ENCODE results near the gene C16orf89.
"Not testable (repeated sequence)": the region's sequence is repeated elsewhere in the genome, so short reads cannot be mapped to it uniquely, and the experiment has no call there.

Gene C16orf89

DNA sequence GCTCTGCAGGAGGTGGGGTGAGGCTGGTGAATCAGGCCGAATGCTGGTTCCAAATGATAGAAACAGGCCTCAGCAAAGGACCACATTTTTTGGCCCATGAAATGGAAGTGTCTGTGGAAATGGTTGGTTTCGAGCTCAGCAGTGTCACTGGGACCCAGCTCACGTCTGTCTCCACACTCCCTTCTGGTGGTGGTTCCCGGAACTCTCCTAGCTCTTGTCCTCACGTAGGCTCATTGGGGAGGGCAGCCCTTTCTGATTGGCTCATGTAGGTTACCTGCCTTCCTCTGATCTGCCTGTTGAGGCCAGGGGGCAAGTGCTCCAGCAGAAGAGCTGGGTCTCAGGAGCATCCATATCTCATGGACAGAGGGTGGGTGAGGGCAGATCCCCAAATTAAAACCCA, 9.9 kb upstream of the C16orf89 start:
- H3K4me3 ChIP-seq (replicated peaks; ENCODE audit: low read depth, low read length), result no peak overlapping the region
- no peak for DNase-seq (ENCODE audit: low read depth)

GRCh38 chr16:5073771-5074170, 8.0 kb upstream of the C16orf89 start:
- H3K4me3 ChIP-seq (replicated peaks; ENCODE audit: low read depth, low read length); DNase-seq (ENCODE audit: low read depth): not testable (repeated sequence)

More for the DNA sequence above, 9.9 kb upstream of the C16orf89 start:
- no peak for TF ChIP-seq CTCF (IDR thresholded peaks at IDR 0.05; ENCODE audit: low read length, missing control alignments)

DNA sequence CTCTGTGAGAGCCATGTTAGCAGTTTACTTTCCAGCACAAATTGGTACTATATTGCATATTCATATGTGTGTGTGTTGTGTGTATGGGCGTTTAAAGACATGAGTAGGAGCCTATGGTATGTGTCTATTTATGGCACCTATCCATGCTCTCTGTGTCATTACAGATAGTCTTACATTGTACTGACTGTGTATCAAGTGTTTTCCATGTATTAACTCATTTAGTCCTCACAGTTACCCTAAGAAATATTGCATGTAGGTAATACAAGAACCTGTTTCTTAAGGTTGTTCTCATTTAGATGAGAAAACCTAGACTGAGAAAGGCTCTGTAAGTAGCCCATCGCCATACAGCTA, 7.5 kb upstream of the C16orf89 start:
- DNase-seq (ENCODE audit: low read depth), result no peak
- no peak overlapping the region for H3K4me3 ChIP-seq (replicated peaks; ENCODE audit: low read depth, low read length)
- TF ChIP-seq CTCF (IDR thresholded peaks at IDR 0.05; ENCODE audit: low read length, missing control alignments), result no peak

DNA sequence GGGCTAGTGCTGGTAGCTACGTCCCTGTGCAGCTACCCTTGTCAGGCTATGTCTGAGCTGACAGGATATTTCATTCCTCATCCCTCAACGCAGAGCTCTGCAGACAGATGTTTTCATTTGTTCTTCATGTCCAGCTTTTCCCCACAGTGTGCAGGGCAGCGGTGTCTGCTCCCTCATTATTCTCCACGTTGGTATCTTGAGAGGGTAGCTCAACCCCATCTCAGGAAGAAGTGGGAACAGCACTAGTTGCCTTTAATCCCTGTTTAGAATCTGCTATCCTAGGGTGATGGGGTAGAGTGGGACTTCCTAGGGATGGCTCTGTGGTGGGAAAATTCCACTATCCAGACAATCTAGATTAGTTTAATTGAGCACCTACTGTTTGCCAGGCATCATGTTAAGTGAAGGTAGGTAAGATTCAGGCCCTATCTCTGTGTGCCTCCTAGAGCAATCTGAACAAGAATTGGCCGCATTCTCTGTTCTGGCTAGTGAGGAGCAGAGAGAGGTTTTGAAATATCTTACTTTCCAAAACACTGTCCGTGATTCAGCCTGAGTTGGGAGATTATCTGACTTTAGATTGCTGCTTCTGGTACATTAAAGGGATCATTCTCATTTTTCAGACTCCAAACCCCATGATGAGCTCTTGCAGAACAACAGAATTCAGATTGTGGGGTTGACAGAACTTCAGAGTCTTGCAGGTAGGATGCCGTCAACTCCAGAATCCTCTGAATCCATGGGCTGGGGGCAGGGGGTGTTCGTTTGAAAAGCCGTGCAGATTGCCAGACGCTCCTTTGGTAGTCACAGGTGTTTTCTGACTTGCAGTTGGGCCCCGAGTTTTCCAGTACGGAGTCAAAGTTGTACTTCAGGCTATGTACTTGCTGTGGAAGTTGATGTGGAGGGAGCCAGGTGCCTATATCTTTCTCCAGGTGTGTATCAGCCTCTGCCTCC, 6.8 kb upstream of the C16orf89 start:
- peak overlapping the region; percentile 84 for H3K4me3 ChIP-seq (replicated peaks; ENCODE audit: low read depth, low read length)
- DNase-seq (ENCODE audit: low read depth), result no peak
- no peak for TF ChIP-seq CTCF (IDR thresholded peaks at IDR 0.05; ENCODE audit: low read length, missing control alignments)

GRCh38 chr16:5071681-5072333, 6.1 kb upstream of the C16orf89 start, which contains the start of gene ALG1:
ALG1 (plus strand) TSS chr16:5071843; CDS start chr16:5071850, 7 bp downstream.
- no peak for TF ChIP-seq CTCF (IDR thresholded peaks at IDR 0.05; ENCODE audit: low read length, missing control alignments)
- peak; percentile 90 for DNase-seq (ENCODE audit: low read depth)
- peak within 1 kb of the TSS; percentile 84 for H3K4me3 ChIP-seq (replicated peaks; ENCODE audit: low read depth, low read length)

- peak overlapping the region; percentile 84 for H3K4me3 ChIP-seq (replicated peaks; ENCODE audit: low read depth, low read length)
- DNase-seq (ENCODE audit: low read depth), result no peak
- TF ChIP-seq CTCF (IDR thresholded peaks at IDR 0.05; ENCODE audit: low read length, missing control alignments), result no peak
These were observed 5.6 kb upstream of the C16orf89 start for GRCh38 chr16:5071341-5071680.

DNA sequence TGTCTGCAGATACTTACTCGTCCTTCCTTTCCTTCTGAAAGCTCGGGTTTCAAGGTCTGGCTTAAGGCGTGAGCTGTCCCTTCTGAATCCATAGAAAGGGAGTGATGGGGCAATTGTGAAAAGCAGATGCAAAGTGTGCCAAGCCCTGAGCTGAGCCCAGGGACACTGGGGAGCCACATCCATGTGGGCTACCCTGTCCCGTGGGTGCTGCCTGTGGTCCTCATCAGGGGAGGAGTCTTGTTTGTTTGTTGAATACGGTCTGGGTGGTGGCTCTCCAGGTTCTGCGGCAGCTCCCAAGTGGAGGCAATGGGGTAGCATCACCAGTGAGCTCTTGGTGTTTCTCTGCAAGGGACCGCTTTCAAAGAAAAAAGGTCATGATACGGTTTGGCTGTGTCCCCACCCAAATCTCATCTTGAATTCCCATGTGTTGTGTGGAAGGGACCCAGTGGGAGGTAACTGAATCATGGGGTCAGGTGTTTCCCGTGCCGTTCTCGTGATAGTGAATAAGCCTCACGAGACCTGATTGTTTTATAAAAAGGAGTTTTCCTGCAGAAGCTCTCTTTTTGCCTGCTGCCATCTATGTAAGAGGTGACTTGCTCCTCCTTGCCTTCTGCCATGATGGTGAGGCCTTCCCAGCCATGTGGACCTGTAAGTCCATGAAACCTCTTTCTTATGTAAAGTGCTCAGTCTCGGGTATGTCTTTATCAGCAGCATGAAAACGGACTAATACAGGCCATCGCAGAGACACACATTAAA, 4.9 kb upstream of the C16orf89 start:
- no peak for TF ChIP-seq CTCF (IDR thresholded peaks at IDR 0.05; ENCODE audit: low read length, missing control alignments)
- no peak overlapping the region for H3K4me3 ChIP-seq (replicated peaks; ENCODE audit: low read depth, low read length)
- DNase-seq (ENCODE audit: low read depth), result no peak
